ENCODE results near the gene NSUN3.
A peak's percentile ranks its signal among the peaks of the same experiment; 100 is the strongest.
"Not testable (repeated sequence)": the region's sequence is repeated elsewhere in the genome, so short reads cannot be mapped to it uniquely, and the experiment has no call there.

Gene NSUN3

GRCh38 chr3:94069194-94069813 lies 6.4 kb downstream of the NSUN3 start:
- peak in 1 of 5 donors; percentile 4 for DNase-seq

- peak in 1 of 5 donors; percentile 10 for DNase-seq
These were observed 7.6 kb downstream of the NSUN3 start for GRCh38 chr3:94070341-94070911.

DNA sequence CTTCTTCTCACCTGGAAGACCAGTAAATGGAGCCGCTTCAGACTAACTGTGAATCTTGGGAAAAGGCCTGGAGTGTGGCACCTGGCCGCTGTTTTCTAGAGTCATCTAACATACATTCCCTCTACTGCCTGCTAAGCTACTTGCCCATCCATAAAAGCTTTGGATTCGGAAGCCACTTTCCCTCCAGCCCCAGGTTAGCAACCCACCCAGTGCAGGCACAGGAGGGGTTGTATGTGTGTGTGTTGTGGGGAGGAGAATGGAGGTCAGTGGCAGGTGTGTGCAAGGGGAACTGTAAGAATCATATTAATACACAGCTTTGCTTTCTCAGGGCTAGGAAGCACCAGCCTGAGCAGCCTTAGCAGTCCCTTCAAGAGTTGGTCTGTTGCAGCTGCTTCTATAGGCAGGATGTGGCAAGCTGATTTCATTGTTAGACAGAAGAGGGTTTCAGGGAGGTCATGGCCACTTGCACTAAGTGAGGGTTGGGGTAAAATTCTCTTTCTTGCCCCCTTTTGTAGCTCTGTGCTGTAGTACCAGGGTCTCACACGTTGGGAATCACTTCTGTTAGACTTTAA lies 8.9 kb downstream of the NSUN3 start:
- DNase-seq = peak in 1 of 5 donors; percentile 45

GRCh38 chr3:94076055-94076454 lies 13.2 kb downstream of the NSUN3 start:
- no peak for DNase-seq

DNA sequence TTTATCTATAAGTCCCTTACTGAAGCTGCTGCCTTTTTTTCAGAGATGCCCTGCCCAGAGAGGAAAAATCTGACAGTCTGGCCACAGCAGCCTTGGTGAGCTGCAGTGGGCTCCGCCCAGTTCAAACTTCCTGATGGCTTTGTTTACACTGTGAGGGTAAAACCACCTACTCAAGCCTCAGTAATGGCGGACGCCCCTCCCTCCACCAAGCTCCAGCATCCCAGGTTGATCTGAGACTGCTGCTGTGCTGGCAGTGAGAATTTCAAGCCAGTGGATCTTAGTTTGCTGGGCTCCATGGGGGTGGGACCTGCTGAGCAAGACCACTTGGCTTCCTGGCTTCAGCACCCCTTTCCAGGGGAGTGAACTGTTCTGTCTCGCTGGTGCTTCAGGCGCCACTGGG lies 17.7 kb downstream of the NSUN3 start:
- DNase-seq = not testable (repeated sequence)

- no peak for DNase-seq
These were observed 19.0 kb downstream of the NSUN3 start for GRCh38 chr3:94081884-94082283.

DNA sequence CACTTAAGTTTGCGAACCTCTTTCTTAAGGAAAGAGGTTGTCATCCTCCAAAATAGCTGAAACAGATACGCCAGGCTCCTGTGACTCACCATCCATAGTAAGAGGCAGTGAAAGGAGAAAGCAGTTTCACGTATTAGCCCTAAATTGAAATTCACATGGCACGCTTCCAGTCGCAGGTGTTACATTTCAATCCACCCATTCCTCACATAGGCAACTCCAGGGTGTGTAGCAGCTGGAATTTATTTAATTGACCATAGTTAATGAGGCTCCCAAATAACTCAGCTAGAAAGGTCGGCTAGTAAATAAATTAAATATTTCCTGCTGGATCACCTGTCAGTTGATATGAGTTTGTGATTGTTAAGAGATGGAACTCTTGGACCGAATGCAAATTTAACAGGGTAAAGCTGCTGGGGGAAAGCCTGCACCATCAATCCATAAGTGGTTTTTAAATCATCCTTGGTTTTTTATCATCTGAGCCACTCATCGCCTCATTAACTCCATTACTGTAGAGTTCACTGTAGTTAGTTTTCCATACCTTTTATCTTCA lies 19.6 kb downstream of the NSUN3 start:
- DNase-seq = no peak

DNA sequence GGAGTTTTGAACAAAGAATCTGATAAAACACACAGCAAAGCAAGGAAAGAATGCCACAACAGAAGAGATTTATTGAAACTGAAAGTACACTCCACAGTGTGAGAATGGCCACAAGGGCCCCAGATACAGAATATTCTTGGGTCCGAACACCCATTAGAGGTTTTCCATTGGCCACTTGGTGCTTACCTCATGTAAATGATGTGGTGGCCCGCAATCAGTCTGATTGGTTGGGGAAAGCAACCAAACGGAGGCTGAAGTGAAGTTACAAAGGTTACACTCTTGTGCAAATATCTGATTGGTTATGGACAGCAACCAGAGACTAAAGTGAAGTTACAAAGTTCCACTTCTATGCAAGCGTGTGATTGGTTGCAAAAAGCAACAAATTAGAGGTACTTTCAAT lies 20.4 kb downstream of the NSUN3 start:
- DNase-seq = no peak

DNA sequence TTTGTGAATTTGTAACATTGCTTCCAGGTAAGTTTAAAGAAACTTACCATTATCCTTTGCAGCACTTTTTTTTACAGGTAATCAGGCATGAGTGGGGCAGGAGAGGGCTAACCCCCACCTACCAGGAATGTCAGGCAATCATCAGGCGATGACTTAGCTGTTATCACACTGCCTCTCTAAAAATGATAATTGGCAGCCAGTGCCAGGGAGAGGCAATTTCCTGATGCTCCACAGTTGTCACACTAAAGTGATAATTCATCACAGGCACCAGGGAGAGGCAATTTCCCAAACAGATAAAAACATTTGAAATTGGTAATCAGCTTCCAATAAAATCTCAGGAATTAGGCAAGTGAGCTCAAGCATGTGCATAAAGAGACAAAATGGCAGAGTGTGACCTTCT lies 26.3 kb downstream of the NSUN3 start:
- no peak for DNase-seq

DNA sequence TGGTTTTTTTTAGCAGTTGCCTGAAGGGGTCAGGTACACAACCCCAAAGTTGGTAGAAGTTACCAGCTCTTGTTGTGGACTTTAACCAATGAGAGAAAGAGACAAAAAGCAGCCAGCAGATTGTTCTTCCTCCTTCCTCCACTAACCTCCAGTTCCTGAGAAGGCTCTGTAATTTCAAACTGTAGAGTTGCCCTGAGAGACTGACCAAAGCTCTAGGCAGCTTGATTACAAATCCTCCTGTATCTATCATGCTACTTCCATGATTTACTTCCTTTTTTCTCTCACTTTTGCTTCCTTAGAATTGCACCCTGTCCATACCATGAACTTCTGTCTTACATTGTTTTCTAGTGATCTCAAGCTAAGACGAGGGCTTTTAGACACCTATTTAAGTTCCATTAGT lies 29.2 kb downstream of the NSUN3 start:
- no peak for DNase-seq

- no peak for DNase-seq
These were observed 30.3 kb downstream of the NSUN3 start for GRCh38 chr3:94093151-94093550.

GRCh38 chr3:94095111-94095510 lies 32.2 kb downstream of the NSUN3 start:
- DNase-seq = no peak

GRCh38 chr3:94098452-94098851 lies 35.6 kb downstream of the NSUN3 start:
- DNase-seq = no peak

GRCh38 chr3:94099311-94099710 lies 36.5 kb downstream of the NSUN3 start:
- DNase-seq = no peak

DNA sequence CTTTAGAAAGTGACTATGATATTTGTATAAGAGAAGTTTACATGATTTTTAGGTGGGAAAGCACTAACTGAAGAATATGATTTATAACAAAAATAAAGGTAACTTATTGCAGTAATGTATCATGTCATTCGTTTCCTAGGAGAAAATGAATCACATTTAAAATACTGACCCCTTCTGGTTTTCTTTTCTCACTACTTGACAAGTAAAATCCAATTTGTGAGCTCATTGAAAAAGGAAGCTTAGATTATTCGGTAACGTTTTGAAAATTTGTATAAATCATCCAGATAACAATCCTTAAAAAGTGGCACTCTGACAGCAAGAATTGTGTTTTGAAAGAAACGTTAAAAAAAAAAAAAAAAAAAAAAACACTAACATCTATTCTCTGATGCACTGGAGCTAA lies 39.0 kb downstream of the NSUN3 start:
- DNase-seq = no peak

GRCh38 chr3:94106268-94106667 lies 43.4 kb downstream of the NSUN3 start:
- DNase-seq = no peak

DNA sequence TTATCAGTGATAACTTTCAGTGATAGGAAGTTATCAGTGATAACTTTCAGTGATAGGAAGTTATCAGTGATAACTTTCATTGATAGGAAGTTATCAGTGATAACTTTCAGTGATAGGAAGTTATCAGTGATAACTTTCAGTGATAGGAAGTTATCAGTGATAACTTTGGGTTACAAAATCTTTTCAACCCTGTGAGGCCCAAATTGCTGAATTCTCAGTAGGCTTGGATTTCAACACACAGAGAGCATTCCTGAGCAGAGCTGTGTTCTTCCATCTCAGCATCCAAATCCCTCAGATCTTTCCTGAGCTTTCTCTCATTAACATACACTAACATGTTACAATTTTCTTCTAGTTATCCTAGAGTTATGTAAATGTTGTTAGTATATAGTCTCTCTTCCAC lies 47.4 kb downstream of the NSUN3 start:
- DNase-seq = not testable (repeated sequence)

- DNase-seq = no peak
These were observed 48.0 kb downstream of the NSUN3 start for GRCh38 chr3:94110854-94111253.

DNA sequence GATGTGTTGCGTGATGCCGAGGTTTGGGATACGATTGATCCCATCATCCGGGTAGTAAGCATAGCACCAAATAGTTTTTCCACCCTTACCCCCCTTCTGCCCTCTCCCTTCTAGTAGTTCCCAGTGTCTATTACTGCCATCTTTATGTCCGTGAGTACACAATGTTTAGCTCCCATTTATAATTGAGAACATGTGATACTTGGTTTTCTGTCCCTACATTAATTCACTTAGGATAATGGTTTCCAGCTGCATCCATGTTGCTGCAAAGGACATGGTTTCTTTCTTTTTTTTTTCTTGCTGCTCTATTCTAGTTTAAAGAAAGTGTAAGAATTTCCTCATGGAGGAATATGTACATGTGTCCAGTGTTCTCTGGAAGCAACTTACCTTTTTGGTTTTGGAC lies 51.8 kb downstream of the NSUN3 start:
- no peak for DNase-seq

- no peak for DNase-seq
These were observed 52.6 kb downstream of the NSUN3 start for GRCh38 chr3:94115482-94115881.

DNA sequence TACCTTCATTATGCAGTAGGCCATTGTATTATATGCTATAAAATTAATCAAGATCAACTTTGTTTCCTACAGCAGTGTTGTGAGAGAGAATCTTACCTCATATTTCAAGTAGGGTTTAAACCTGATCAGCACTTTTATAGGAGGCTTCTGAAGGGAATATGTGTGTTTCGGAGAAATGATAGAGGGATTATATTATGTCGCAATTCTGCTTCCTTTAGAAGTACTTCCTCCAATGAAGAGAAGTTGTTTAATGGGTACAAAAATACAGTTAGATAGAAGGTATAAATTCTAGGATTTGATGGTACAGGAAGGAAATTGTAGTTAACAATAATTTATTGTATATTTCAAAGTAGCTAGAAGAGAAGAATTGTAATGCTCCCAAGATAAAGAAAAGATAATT lies 54.9 kb downstream of the NSUN3 start:
- no peak for DNase-seq

DNA sequence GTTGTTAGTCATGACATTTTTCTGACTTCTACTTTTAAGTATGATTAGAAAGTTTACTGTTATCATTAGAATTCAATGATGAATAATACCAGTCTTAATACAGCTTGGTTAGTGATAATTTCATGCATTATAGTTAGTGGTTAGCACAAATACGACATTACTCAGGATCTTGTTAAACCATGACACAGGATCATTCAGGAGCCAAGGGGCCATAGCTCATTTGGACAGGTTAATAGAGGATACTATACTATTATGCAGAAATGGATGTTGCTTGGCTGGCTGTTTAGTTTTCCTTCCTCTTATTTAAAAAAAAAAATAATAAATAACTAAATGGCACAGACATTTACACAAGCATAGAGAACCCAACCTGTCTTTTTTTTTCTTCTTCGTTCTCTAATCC lies 55.5 kb downstream of the NSUN3 start:
- no peak for DNase-seq

- no peak for DNase-seq
These were observed 58.3 kb downstream of the NSUN3 start for GRCh38 chr3:94121161-94121560.

DNA sequence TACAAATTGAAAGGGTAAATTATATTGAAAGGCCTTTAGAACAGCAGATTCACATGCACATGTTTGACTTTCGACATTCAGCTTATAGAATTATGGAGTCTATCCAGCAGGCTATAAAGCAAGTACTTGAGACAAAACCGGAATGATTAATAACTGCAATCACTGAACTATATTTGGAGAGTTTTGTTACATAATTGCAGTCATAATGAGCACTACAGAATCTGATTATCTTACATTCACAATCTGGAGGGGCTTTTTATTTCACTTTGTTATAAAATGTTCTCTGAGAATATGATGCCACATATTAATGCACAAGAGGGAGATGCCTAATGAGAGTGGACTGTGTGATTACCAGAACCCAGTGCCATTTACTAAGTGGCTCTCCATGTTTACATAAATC lies 64.3 kb downstream of the NSUN3 start:
- no peak for DNase-seq
